HG03378 (cell line): ENCODE data around the gene REXO1.

Experiments used
- ATAC-seq: cut with Tn5 transposase; IDR thresholded peaks from one replicate; pipeline ENCODE4 v1.9.1; 2021; ENCODE audit warnings: mild to moderate bottlenecking, moderate library complexity; ENCODE audit not compliant: unreplicated experiment

Gene REXO1

DNA sequence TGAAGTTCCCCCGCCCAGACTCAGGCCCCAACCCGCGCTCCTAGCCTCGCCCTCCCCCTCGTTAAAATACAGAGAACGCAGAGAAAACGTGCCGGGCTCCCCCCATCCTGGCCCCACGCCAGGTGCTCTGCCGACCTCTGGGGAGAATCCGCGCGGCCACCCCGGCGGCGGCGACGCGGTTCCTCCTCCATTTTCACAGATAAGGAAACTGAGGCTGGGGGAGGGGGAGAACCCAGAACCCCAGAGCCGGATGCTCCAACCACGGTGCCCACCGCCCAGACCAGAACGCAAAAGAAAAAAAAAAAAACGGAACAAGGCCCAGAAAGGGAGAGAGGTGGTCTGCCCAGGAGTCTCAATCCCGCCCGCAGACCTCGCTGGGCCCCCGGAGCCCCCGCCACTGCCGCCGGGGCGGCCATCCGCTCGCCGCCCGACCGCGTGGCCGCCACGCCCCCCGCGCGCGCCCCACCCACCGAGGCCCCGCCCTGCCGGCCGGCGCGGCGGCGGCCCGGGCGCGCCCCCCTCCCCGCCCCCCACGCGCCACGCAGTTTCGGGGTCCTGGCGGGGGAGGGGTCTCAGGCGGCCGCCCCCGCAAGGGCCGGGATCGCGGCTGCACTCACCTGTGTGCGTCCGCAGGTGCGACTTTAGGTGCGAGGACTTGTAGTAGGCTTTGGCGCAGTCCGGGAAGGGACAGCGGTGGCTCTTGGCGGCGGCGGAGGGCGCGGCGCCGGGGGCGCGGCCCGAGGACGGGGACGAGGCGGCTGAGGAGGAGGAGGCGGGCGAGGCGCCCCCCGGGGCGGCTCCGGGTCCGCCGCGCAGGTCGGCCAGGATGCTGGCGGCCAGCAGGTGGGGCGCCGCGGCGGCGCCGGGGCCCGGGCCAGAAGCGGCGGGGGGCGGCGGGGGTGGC is 14.4 kb upstream of the REXO1 start:
- no peak for ATAC-seq

DNA sequence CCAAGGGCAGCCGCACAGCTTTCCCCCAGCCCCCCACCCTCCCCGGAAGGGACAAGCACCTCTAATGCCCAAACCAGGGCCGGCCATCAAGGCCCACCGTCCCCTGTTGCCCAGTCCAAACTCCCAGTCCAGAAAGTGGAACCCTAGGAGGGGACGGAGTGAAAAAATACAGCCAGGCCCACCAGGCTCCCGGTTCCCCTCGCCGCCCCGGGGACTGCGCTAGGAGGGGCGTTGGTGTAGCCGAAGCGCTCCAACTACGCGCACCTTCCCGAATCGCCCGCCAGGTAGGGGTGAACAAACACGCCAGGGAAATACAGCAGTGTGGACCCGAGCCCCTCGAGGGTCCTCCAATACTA is 13.8 kb upstream of the REXO1 start:
- ATAC-seq: no peak

DNA sequence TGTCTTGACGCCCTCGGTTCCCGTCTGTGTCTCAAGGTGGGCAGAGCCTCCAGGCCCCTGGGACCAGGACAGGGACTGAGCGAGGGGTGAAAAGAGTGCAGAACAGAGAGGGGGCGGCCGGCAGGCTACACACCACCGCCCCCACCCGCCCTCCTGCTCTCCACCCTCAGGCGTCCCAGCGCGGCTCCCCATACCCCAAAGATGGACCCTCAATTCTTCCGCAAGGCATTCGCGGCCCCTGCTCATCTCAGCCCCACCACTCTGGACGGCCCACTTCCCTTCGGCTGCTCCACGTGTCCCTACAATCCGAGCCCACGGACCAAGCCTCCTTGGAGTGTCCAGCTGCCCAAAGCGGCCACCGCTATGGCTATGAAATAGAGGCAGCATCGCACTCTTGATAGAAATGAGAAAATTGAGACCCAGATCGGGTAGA is 13.3 kb upstream of the REXO1 start:
- no peak for ATAC-seq

DNA sequence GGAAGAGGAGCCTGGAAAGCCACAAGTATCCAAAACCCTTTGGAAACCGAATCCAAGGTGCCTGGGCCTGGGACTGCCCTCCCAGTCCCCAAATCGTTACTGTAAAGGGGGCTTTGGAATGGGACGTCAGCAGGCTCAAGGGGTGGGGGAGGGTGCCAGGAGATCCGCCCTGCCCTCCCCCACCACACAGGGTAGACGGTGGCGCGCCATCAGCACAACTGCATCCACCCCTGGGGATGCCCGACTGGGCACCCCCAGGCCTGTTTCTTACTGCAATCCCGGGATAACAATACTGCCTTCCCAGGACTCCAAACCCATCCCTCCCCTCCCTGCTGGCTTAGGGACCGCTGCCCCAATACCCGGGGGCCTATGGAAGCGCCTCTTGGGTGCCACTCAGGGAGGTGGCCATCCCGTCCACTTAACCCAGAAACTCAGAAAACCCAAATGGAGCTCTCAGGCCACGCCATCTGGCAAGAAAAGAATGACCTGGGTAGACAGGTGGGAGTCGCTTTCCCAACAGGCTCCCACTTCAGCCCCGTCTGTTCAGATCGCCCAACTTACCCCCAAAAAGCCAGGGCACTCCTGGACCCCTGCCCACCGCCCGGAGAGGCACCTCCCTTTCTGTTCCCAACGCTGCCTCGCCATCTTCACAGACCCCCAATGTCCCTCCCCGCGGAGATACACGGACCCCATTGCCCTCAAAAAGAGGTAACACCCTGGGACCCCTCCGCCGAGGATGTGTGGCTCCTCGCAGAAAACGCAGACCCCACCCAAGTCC is 12.7 kb upstream of the REXO1 start:
- ATAC-seq: no peak

DNA sequence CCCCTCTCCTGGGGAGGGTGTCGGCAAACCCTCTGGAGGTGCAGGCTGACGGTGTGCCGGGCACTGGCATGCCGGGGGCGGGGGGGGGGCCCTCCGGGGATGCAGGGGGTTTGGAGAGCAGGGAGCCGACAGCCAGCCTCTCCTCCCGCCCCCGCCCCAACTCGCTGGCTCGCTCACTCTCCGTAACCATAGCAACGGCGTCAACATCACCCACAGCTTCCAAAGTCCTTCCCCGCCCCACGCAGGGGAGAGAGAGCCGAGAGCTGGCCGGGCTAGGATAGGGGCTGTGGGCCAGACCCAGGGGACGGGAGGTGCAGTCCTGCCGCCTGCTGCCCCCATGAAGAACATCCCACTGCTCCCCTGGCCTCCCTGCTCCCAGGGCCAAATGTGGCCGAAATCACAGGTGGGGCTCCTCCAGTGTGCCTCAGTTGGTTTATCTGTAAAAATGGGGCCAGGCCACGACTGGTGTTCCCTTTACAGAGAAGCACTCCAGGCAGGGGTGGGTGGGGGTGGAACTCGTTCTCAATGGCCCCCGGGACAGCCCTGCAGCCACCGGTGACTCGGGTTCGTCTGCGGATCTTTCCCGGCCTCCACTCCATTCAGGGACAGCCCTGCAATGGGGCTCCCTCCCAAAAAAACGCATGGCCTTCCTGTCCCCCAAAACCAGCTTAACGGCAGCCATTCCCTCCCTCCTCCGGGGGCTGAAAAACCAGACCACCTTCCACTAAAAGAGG is 11.9 kb upstream of the REXO1 start:
- no peak for ATAC-seq

DNA sequence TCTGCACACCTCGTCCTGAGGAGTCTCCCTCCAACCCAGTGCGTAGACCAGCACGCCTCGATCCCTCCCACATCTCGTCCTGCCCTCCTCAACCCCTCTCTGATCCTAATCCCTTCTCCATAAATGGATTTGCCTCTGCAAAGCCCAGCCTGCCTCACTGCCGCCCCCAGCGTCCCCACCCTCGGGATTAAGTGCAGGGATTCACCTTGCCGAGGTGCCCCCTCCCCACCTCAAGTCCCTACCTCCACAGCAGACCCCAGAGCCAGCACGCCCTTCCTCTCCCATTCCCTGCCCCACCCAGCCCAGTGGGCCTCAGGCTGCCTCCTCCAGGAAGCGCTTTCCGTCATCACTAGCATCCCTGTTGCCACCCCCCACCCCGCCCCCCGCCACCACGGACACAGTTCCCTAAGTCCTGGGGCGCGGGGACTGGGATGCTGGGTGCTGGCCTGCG is 11.1 kb upstream of the REXO1 start:
- no peak for ATAC-seq

DNA sequence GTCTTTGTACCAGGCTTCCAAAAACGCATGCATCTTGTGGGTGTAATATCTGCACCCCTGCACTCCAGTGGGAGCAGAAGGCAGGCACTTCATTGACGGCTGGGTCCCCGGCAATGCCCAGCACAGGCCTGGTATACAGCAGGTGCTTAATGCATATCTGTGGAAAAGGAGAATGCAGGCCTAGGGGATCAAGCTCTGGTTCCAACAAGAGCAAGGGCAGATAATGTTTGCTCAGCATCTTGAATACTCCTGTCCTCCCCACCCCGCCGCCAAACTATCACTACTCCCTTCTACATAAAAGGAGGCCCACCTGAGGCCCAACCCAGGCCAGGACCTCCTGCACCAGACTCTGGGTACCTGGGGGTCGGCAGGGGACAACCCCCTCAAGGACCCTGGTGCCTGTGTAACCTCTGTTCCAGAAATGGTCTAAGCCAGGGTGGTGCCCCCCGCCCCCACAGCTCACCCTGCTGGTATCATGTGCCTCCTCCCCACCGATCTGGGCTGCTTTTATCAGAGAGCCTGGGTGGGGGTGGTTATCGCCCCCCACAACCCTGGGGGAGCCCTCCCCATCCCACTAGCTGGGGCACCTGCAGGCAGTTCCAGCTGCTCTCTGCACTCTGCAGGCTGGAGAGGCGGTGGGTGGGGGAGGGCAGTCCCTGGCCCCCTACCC is 10.3 kb upstream of the REXO1 start:
- no peak for ATAC-seq

DNA sequence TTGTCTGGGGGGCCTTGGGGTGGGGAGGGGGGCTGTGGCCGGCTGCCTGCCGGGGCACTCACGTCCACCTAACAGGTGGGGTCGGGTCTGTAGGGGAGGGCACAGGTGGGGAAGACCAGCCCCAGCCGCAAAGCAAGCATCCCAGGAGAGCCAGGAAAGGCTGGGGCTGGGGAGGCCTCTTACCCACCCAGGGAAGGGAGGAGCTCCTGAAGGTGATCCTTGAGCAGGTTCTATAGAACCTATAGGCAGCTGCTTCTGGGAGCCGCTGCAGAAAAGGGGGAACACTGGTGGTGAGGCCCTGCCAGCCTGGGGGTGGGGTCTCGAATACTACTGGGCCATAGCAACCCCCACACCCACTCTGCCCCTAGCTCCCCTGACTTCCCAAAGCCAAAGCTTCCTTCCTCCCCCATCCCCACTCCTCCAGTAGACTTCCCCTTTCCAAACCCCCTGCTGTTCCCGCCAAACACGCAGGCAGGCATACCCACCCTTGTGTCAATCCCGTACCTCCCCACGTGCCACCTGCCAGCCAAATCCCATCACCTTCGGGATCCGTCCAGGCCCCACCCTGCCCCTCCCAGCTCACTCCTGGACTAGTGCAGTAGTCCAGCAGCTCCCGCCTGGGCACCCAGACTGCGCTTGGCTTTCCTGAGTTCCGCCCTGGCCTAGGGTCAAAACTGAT is 9.5 kb upstream of the REXO1 start:
- ATAC-seq: no peak

DNA sequence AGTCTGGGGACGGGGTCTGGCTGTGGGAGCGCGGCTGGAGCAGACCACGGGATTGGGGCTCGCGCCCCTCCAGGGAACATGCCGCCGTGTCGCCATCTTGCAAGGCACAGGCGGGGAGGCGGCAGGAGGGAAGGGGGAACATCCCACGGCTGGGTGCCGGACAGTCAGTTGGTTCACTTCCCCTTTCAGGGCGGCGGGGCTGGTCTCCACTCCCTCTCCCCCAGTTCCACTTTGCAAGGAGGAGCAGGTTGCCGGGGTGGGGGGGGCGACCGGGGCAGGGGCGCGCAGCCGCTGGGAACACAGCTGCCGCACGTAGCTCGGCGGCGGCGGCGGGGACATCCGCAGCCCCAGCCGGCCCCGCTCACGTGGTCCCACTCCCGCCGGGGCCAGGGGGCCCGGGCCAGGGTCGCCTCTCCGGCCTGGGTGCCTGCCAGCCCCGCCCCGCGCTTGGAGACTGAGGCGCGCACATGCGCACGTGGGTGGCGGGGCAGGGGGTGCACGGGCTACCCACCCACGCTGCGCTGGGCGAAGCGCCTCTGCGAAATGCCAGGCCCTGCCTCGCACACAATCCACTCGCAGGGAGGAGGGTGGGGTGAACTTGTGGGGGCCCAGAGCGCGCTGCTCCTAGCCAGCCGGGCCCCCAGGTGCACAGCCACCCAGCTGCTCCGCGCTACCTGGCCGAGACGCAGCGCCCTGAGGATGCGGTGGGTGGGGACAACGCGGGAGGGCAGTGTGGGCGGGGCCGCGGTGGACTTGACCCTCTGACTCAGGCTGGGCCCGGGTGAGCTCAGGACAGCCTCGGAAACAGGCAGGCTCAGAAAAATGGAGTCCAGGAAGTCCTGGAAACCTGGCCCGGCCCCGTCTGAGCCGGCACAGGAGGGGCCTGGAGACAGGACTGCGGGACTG is 8.7 kb upstream of the REXO1 start:
- ATAC-seq: no peak

DNA sequence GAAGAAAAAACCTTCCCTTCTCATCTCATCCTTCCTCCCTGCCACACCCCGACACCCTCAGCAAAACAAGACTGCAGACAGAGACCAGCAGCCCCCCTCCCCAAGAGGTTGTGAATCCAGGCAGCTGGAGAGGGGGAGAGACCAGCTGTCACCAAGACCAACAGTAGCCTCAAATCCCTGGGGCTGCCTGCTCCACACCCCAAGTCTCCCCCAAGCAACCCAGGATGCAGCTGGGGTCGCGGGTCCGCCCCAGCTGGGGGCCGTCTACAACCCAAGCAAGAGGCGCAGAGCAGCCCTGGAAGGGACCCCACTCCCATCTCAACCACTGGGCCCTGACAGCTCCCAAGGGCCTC is 8.0 kb upstream of the REXO1 start:
- no peak for ATAC-seq

DNA sequence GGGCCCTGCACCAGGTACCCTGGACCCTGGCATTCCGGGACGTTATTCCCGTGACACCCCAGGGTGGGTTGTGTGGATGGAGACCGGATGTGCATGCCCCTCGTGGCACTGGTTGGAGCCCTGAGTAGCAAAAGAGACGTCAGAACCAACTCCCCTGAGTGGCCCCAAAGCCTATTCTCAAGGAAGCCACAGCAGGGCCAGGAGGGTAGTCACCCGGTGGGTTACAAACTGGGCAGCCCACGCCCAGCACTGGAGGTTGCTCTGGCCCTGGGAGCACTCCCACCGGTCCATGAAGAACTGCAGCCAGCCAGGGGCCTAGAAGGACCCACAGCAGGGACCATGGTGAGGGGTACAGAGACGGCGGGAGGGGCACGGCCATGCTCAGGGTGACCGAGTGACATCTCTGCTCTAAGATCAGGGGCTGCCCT is 7.6 kb upstream of the REXO1 start:
- no peak for ATAC-seq

DNA sequence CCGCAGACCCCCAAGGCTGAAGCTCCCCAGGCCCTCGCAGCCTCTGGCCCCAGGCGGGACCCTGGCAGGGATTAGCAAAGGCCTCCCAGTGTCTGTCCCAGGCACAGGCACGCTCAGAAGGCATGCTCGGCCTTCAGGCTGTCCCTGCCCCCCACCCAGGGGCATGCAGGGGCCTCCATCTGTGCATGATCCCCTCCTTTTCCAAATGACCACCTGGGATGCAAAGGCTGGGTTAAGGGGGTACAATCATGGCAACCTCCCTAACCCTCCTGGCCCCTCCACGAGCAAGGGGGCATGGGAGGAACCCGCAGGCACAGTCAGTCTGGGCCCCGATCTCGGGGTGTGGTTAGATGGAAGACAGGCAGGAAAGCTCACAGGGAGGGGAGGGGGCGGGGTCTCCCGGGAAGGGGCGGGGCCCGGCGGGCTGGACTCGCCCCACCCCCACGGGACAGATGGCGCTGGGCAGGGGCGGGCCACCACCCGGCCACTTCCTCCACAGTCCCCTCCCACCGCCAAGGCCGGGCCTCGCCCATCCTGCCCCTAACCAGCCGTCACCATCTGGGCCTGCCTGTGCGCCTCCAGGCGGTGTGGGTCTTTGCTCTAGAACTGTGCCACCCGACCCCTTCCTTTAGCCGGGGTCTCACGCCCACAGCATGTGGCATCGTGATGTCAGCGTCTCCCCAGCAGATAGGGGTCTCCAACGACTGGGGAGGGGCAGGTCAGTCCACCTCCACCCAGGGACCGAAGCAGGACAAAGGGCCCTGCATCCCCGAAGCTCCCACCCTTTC is 7.0 kb upstream of the REXO1 start:
- ATAC-seq: no peak

DNA sequence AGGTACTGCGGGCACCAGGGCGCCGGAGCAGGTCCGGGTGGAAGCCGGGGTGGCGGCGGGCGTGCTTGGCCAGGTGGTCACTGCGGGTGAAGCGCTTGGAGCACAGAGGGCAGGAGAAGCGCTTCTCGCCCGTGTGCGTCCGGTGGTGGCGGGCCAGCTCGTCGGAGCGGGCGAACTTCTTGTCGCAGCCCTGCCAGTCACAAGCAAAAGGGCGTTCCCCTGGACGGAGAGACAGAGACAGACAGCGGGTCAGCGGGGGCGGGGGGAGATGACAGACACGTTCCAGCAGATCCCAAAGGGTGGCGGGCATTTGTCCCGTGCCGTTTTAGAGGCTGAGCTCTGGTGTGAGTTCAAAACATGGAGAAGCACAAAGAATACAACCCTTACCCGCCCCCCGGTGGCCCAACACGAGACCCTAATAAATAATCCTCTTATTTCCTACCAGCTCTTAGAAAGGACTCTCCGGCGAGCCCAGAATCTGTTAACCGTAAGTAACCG is 6.3 kb upstream of the REXO1 start:
- no peak for ATAC-seq

DNA sequence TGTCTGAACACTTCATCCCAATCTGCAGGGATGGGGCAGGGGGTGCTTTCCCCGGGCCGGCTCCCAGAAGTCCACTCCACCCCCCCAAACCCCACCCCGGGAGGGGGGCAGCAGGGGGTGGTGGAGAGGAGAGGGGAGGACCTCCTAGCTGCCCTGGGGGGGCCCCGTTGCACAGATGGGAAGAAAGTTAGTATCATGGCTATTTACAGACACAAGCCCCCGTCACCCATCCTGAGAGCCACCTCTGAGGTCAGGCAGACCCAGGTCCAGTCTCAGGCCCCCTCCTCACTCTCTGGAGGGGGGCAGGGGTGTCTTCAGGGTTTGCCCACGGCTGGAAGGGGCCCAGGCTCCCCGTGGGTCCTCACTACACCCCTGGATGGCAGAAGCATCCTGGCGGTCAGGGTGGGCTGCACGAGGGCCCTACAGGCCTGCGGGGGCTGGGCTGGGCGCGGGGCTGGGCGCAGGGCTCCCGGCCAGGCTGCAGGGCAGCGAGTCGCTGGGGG is 5.8 kb upstream of the REXO1 start:
- no peak for ATAC-seq

DNA sequence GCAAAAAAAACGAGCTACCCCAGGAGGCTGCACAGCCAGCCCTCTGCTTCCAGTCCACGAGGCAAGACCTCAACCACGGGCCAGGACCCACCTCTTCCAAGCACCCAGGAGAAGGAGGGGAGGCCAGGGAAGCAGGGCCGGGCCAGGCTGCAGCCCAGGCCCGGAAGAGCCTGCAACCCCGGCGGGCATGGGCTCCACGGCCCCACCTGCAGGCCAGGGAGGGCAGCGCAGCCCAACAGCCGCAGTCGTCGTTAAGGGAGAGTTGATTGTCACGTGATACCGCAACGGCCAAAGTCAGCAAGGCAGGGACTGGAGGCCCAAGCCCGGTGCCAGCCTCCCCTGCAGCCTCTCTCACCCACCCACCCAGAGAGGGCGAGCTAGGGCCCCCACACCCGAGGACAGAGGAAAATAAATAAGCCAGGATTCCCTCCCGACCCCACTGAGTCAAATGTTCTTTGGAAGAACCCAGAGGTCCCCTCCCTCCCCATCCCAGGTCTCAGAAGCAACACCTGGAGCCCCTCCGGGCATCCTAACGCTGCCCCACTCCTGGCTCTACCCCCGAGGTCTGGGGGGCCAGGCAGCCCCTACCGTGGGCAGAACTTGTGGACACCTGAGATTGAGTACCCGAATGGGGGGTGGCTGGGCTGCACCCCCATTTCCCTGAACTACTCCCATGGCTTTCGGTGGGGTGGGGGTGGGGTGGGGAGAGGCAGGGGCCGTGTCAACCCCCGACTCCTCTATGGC is 5.2 kb upstream of the REXO1 start:
- ATAC-seq: no peak

DNA sequence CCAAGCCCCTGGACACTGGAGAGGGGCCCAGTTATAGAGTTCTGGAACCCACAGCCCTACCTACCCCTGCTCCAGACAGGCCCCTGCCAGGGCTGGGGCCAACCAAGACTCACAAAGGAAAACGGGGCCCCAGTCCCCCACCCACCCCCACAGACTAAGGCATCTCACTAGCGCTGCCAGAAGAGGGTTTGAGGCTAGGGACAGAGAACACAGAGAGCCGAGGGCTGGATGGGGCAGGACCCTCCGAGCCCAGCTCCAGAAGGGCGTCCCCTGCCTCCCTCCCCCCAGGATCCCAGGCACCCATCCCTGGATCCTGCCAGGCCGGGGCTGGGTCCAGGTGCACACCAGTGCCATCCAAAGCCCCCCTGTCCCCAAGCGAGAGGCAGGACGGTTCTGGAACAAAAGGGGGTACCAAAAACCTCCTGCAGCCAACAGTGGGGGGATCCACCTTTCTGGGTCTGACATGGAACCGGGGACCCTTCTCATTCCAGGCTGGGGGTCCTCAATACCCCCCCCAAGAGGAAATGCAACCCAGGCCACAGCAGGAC is 4.4 kb upstream of the REXO1 start:
- ATAC-seq: no peak
